Ovary (tissue), 9 donors: Measurements from ENCODE around the gene MAP3K1. TPM values are rescaled to one million over a fixed set of nuclear protein-coding genes. Genes with fewer than 3 reads are reported as not detected.

Source experiments
- DNase-seq, 5 donors: peaks; one replicate each; pipeline ENCODE4 v3.0.0-alpha.2; 2019 to 2020
- H3K27ac ChIP-seq, 2 donors: fragments of 200-600 bp; one replicate each; pipeline versions ENCODE4 v1.5.1 to v1.8.0; 2019 to 2022
- H3K27me3 ChIP-seq: fragments of 200-600 bp; one replicate; pipeline ENCODE4 v1.8.0; 2022
- H3K36me3 ChIP-seq: fragments of 200-600 bp; sonication (generic); one replicate; pipeline ENCODE4 v1.5.1; 2019
- H3K4me1 ChIP-seq: one replicate; pipeline ENCODE4 v1.8.1; 2013; ENCODE audit warnings: mild to moderate bottlenecking, moderate library complexity; ENCODE audit not compliant: insufficient read depth
- H3K4me3 ChIP-seq: fragments of 200-600 bp; sonication (generic); one replicate; pipeline ENCODE4 v1.5.1; 2017
- H3K9me3 ChIP-seq, 2 donors: fragments of 200-600 bp in 1 of 2; sonication (generic) in 1 of 2; one replicate each; pipeline versions ENCODE4 v1.5.1 to v1.8.1; 2013 to 2019; ENCODE audit warnings: mild to moderate bottlenecking in 1 of 2, moderate library complexity in 1 of 2
- EP300 ChIP-seq: sonication (generic); formaldehyde crosslinking; IDR thresholded peaks from one replicate; pipeline ENCODE4 v1.6.1; 2017; ENCODE audit warnings: antibody characterized with exemption
- POLR2A ChIP-seq: fragments of 450-650 bp; IDR thresholded peaks from one replicate; pipeline ENCODE4 v1.6.1; 2017; ENCODE audit warnings: antibody characterized with exemption, mild to moderate bottlenecking, moderate library complexity
- WGBS, 3 donors: extraction: QIAGEN DNeasy Blood & Tissue Kit in 1 of 3; methylation state at CpG; one replicate each; pipeline versions ENCODE4 v1.1.5 to v1.1.7; 2013 to 2017; 5-methylcytosine and 5-hydroxymethylcytosine counted together
- intact Hi-C, 4 donors: fragments of 100-400 bp; cut with DNase I; formaldehyde crosslinking; loops; one replicate each; pipeline versions ENCODE4 v1.11.0 to v1.15.1; 2022 to 2023
- polyA plus RNA-seq, 2 donors: library from polyadenylated mRNA; stranded (reverse); fragments of 200-250 nt in 1 of 2; fragments of 350-450 nt in 1 of 2; fragmentation: Illumina TruSeq in 1 of 2; extraction: RNeasy Lipid Tissue Mini Kit (QIAGEN cat#74804) in 1 of 2; gene quantifications; one replicate each; pipeline ENCODE4 v1.2.3, GENCODE V29; 2013 to 2014
- total RNA-seq, 7 donors: library from RNA; depleted of rRNA in 2 of 7; stranded (reverse); fragments of >200 nt in 2 of 7; fragmentation: NEBNext Ultra II Directional in 3 of 7; extraction: Animal tissue kit (Norgen Biotek cat#: 25700) in 3 of 7; gene quantifications; one replicate each; pipeline versions ENCODE4 v1.1.0 to v1.2.4, GENCODE V29; 2016 to 2023
- TF ChIP-seq, protein P1 (sequence below), 3 donors: fragments of 450-650 bp in 2 of 3; fragments of 200-600 bp in 1 of 3; IDR thresholded peaks; one replicate each; pipeline versions ENCODE4 v1.5.1 to v1.8.0; 2016 to 2022; ENCODE audit warnings: antibody characterized with exemption in 3 of 3, mild to moderate bottlenecking in 1 of 3
- donor health status: DM: no; HTN: no; CAD: no; lungs with moderate emphysema.
- donor health status: DM: no; HTN: no; CAD: no.
- donor health status: Bipolar disorder and iron deficiency.
- donor health status: DM: yes; HTN: yes; CAD: no.
- donor health status: DM: no; HTN: no; CAD: no.
- donor health status: DM: yes; HTN: yes; CAD: no.

The MAP3K1 gene
- total and polyA plus RNA-seq, 9 donors, result 5.4 to 29.8 (median 21.6) TPM

DNA sequence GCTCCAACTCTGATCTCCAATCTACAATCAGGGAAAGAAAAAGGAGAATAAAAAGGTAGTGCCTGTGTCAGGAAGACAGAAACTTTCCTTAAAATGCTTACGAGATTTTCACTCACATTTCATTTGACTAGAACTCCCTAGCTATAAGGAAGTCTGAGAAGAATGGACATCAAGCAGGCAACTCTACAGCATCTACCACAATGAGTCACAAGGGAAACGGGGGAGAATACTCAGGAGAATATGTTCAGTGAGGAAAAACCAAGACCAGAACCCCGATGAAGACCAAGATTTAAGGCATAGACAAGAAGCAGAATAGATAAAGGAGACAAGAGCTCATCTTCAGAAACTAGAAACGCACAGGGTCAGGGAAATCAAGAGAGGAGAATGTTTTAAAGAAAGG, 85.0 kb downstream of the MAP3K1 start:
- Histone ChIP-seq H3K27me3 (no peaks in the 10 kb centered on the region), H3K9me3 (no peaks in the 10 kb centered on the region), H3K36me3 (no peaks in the 10 kb centered on the region), H3K4me1 (no peaks in the 10 kb centered on the region), H3K27ac (no peak overlapping the region), H3K4me3 (no peak overlapping the region)
- intact Hi-C loops, result loop anchor here in 3 of 4 donors (5.0 to 10.0 kb wide), 3 partner anchors 317 to 324 kb away; no protein-coding TSS in a partner anchor
- TF ChIP-seq EP300, result no peak
- TF ChIP-seq, protein P1, sequence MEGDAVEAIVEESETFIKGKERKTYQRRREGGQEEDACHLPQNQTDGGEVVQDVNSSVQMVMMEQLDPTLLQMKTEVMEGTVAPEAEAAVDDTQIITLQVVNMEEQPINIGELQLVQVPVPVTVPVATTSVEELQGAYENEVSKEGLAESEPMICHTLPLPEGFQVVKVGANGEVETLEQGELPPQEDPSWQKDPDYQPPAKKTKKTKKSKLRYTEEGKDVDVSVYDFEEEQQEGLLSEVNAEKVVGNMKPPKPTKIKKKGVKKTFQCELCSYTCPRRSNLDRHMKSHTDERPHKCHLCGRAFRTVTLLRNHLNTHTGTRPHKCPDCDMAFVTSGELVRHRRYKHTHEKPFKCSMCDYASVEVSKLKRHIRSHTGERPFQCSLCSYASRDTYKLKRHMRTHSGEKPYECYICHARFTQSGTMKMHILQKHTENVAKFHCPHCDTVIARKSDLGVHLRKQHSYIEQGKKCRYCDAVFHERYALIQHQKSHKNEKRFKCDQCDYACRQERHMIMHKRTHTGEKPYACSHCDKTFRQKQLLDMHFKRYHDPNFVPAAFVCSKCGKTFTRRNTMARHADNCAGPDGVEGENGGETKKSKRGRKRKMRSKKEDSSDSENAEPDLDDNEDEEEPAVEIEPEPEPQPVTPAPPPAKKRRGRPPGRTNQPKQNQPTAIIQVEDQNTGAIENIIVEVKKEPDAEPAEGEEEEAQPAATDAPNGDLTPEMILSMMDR (IDR thresholded peaks at IDR 0.05), result no peak
- no peak for DNase-seq
- 66 to 68% (median 68%) methylated on average over 4 of the region's 4 CpGs for WGBS, 3 donors

DNA sequence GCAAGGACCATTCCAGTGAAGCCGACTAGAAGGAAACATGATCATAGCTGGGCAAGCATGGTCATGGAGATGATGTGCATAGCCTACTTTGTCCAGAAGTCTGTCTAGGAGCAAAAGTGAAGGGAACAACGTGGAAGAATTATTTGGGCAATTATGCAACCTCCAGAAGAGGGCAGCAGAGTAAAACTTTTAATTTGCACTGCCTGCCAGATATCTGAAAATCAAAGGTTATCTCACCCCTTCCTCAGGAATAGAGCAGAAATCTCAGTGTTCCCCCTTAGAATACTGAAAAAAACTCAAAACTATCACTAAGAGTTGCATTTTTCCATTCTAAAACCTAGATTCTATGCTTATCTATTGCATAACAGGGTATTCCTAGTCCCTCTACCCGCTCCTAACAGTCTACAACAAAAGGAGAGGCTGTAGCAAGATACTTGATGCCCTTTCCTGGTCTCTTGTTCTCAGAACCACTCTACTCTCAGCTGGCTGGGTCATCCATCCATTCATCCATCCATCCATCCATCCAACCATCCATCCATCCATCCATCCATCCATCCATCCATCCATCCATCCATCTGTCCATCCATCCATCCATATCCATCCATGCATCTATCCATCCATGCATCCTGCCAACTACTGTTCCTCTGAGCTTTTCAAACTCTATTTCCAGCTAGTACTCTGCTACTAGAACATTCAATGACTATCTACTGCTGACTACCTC, 85.7 kb downstream of the MAP3K1 start:
- TF ChIP-seq, protein P1 (IDR thresholded peaks at IDR 0.05), result peak in 2 of 3 donors; percentile 32 to 59
- TF ChIP-seq EP300, result no peak
- no peak for TF ChIP-seq POLR2A
- Histone ChIP-seq H3K4me3 (no peak overlapping the region), H3K4me1 (no peaks in the 10 kb centered on the region), H3K27me3 (no peaks in the 10 kb centered on the region), H3K27ac (no peak overlapping the region), H3K9me3 (no peaks in the 10 kb centered on the region), H3K36me3 (no peaks in the 10 kb centered on the region)
- DNase-seq, result no peak
- intact Hi-C loops, result loop anchor here in 3 of 4 donors (5.0 to 10.0 kb wide), 3 partner anchors 316 to 324 kb away; no protein-coding TSS in a partner anchor
- WGBS, 3 donors, result 34 to 37% (median 35%) methylated on average over 3 of the region's 3 CpGs

DNA sequence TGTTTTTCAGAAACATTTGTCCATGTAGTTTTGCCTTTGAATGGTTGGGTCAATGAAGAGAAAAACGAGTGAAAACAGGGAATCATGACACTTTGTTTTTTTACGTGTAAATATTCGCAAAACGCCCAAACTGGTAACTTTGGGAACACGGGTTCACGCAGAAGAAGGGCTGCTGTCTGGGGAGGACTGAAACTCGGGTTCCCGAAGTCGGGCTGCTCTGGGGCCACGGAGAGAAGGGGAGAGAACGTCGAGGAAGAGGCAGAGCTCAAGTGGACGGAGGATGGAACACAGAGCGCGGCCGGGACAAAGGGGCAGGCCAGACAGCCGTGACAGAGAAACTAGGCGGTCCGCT, 93.6 kb downstream of the MAP3K1 start:
- Histone ChIP-seq H3K4me1 (peaks cover 3% of the 10 kb centered on the region), H3K4me3 (peak overlapping the region; percentile 68), H3K36me3 (no peaks in the 10 kb centered on the region), H3K9me3 (no peaks in the 10 kb centered on the region), H3K27ac (peak overlapping the region; percentile 43 to 85), H3K27me3 (no peaks in the 10 kb centered on the region)
- no peak for TF ChIP-seq POLR2A
- no peak for TF ChIP-seq EP300
- TF ChIP-seq, protein P1 (IDR thresholded peaks at IDR 0.05), result no peak
- no peak for DNase-seq
- 1 to 3% (median 1%) methylated on average over 19 of the region's 19 CpGs for WGBS, 3 donors
- intact Hi-C loops, result loop anchor here in 1 of 4 donors (10.0 kb wide), 1 partner anchor 316 kb away; no protein-coding TSS in a partner anchor

DNA sequence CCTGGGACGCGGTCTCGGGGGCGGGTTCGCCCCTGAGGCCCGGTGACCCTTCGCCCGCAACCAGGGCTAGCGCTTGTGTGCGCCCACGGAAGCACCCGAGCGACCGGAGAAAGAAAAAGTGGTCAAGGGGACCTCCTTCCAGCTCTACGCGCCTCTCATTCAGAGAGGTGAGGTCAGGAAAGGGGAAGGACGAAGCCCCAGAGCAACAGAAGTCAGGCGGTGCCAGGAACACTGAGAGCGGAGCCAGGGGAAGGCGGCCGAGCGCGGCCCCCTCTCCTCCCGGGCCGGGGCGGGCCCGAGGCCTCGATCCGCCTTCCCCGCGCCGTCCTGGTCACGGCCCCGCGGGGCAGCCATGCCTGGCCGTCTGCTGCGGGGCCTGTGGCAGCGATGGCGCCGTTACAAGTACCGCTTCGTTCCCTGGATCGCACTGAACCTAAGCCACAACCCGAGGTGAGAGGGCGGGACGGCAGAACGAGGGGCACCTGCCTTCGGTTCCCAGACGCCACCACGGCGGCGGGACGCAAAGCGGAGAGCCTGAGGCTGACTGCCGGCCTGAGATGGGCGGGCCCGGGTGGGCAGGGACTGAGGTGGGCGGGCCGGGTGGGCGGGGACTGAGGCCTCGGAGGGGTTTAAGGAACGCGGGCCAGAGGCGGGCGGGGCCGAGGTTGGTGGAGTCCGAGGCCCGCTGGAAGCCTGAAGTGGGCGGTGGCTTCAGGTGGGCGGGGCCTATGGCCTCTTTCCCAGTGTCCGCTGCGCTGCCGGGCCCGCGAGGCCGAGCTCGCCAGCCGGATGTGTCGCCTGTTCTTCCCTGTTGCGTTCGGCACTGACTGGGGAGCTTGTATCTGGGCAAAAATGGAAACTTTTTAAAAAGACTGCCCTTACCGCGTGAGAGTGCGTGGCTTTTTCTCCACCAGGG, 94.2 kb downstream of the MAP3K1 start, which contains the start of gene SETD9:
Gene SETD9 (plus strand): TSS at position 303 of the 916 bp plus-strand sequence. CDS start 50 bp downstream, at position 353.
- DNase-seq, result peak; percentile 98 to 100 (median 99)
- Histone ChIP-seq H3K4me3 (peak within 1 kb of the TSS; percentile 68), H3K9me3 (no peaks in the 10 kb centered on the region), H3K27ac (peak within 1 kb of the TSS; percentile 43 to 85), H3K4me1 (peaks cover 3% of the 10 kb centered on the region), H3K27me3 (no peaks in the 10 kb centered on the region), H3K36me3 (no peaks in the 10 kb centered on the region)
- TF ChIP-seq EP300 (no peak), POLR2A (peak; percentile 68)
- TF ChIP-seq, protein P1 (IDR thresholded peaks at IDR 0.05), result no peak
- intact Hi-C loops, result loop anchor here in 2 of 4 donors (2.0 to 10.0 kb wide), 2 partner anchors 41 to 315 kb away; no protein-coding TSS in a partner anchor
- WGBS, 3 donors, result 0 to 1% (median 1%) methylated on average over 62 to 84 of the region's 84 CpGs
